Measurements from ENCODE around the gene APLF.

Gene APLF

GRCh38 chr2:68467077-68467960, at the start of gene APLF, which contains the start of gene FBXO48:
Gene APLF (plus strand): TSS chr2:68467585. CDS start chr2:68467732, 147 bp downstream.
Gene FBXO48 (minus strand): TSS chr2:68467294. CDS start chr2:68465145, 2,149 bp downstream.
- peak; percentile 99 for DNase-seq

- DNase-seq, result no peak
Observed at GRCh38 chr2:68417926-68418325, 49.5 kb upstream of the APLF start.

GRCh38 chr2:68418419-68418818, 49.0 kb upstream of the APLF start:
- no peak for DNase-seq

GRCh38 chr2:68418855-68419254, 48.5 kb upstream of the APLF start:
- DNase-seq, result no peak

GRCh38 chr2:68420254-68420910, 47.0 kb upstream of the APLF start:
- no peak for DNase-seq

GRCh38 chr2:68423966-68424650, 43.3 kb upstream of the APLF start:
- no peak for DNase-seq

- no peak for DNase-seq
Observed at GRCh38 chr2:68425503-68425902, 41.9 kb upstream of the APLF start.

GRCh38 chr2:68426446-68426845, 40.9 kb upstream of the APLF start:
- no peak for DNase-seq

GRCh38 chr2:68426848-68427579, 40.4 kb upstream of the APLF start:
- DNase-seq, result no peak

- no peak for DNase-seq
Observed at GRCh38 chr2:68428126-68428525, 39.3 kb upstream of the APLF start.

GRCh38 chr2:68428746-68429145, 38.6 kb upstream of the APLF start:
- no peak for DNase-seq

- DNase-seq, result no peak
Observed at GRCh38 chr2:68429311-68429826, 38.0 kb upstream of the APLF start.

- DNase-seq, result no peak
Observed at GRCh38 chr2:68431316-68431972, 35.9 kb upstream of the APLF start.

- no peak for DNase-seq
Observed at GRCh38 chr2:68432696-68433658, 34.4 kb upstream of the APLF start.

- no peak for DNase-seq
Observed at GRCh38 chr2:68434981-68435380, 32.4 kb upstream of the APLF start.

- DNase-seq, result no peak
Observed at GRCh38 chr2:68435615-68436014, 31.8 kb upstream of the APLF start.

- DNase-seq, result no peak
Observed at GRCh38 chr2:68436270-68436669, 31.1 kb upstream of the APLF start.

- no peak for DNase-seq
Observed at GRCh38 chr2:68438455-68439303, 28.7 kb upstream of the APLF start.

GRCh38 chr2:68441179-68441993, 26.0 kb upstream of the APLF start:
- peak; percentile 79 for DNase-seq

Data from activated CD8-positive, alpha-beta memory T cell treated with anti-CD3 and anti-CD28 coated beads, Interleukin-2, amount 50 U/mL, for 4 hours (primary cell).